Neutrophil (primary cell): ENCODE data around the gene LRRC71.

Experiments used
- H3K27ac ChIP-seq: fragments of 200-600 bp; sonication (generic); 2 replicates; pipeline ENCODE4 v1.5.1; 2016; ENCODE audit warnings: mild to moderate bottlenecking, moderate library complexity
- H3K27me3 ChIP-seq: fragments of 200-600 bp; sonication (generic); 2 replicates; pipeline ENCODE4 v1.6.0; 2016; ENCODE audit warnings: mild to moderate bottlenecking
- H3K36me3 ChIP-seq: fragments of 200-600 bp; sonication (generic); 2 replicates; pipeline ENCODE4 v1.5.1; 2017
- H3K4me1 ChIP-seq, 2 experiments: fragments of 200-600 bp in 1 of 2; sonication (generic) in 1 of 2; 1 replicate in 1 of 2; 2 replicates in 1 of 2; pipeline versions ENCODE4 v1.5.1 to v1.6.1; 2013 to 2016; ENCODE audit warnings: low read depth in 1 of 2, low read length in 1 of 2, mild to moderate bottlenecking in 1 of 2, moderate library complexity in 1 of 2; ENCODE audit not compliant: control insufficient read depth in 1 of 2, insufficient read depth in 1 of 2
- H3K4me3 ChIP-seq, 2 experiments: fragments of 200-600 bp in 1 of 2; sonication (generic) in 1 of 2; 1 replicate in 1 of 2; 2 replicates in 1 of 2; pipeline ENCODE4 v1.5.1; 2013 to 2016; ENCODE audit warnings: low read depth in 1 of 2, low read length in 1 of 2, mild to moderate bottlenecking in 1 of 2, moderate library complexity in 1 of 2
- H3K9me3 ChIP-seq: fragments of 200-600 bp; sonication (generic); 2 replicates; pipeline ENCODE4 v1.5.1; 2016
- CTCF ChIP-seq: fragments of 200-600 bp; sonication (generic); IDR thresholded peaks from 2 replicates; pipeline ENCODE4 v1.5.1; 2016; ENCODE audit warnings: antibody characterized with exemption

The LRRC71 gene

GRCh38 chr1:156895927-156896326, 24.5 kb upstream of the LRRC71 start:
- H3K4me1 ChIP-seq = peaks cover 20 to 23% of the 10 kb centered on the region in 2 experiments
- no peaks in the 10 kb centered on the region for H3K9me3 ChIP-seq
- no peak for TF ChIP-seq CTCF
- peaks cover 83% of the 10 kb centered on the region for H3K27me3 ChIP-seq
- H3K4me3 ChIP-seq = no peak overlapping the region
- H3K36me3 ChIP-seq = no peaks in the 10 kb centered on the region
- H3K27ac ChIP-seq = no peak overlapping the region

DNA sequence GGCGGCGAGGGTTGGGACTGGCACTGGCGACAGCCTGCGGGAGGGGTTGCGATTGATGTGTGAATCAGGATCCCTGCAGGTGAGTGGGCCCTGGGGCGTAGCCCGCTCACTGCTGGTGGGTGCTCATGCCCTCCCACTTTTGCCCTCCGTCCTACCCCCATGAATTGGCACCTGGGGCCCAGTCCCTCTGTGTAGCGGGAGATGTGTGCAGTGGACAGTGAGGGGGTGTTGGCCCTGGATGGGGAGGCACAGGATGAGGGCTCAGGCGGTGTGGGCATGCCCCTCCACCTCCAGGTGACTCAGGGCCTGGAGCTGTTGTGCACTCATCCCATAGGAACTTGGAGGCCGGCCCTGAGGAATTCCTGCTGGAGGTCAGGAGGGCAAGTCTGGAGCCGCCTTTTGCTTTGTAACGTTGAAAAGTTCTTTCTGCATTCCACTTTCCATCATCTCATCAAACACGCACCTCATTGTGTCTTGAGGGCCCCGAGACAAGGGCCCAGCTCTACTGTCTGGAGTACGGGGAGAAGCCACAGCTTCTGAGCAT, 23.9 kb upstream of the LRRC71 start:
- Histone ChIP-seq H3K4me1 (peaks cover 20 to 22% of the 10 kb centered on the region in 2 experiments), H3K4me3 (no peak overlapping the region), H3K27me3 (peaks cover 77% of the 10 kb centered on the region)

GRCh38 chr1:156897078-156897825, 23.2 kb upstream of the LRRC71 start:
- Histone ChIP-seq H3K27me3 (peaks cover 70% of the 10 kb centered on the region), H3K4me1 (peaks cover 14 to 15% of the 10 kb centered on the region in 2 experiments), H3K9me3 (no peaks in the 10 kb centered on the region), H3K27ac (no peak overlapping the region), H3K36me3 (no peaks in the 10 kb centered on the region), H3K4me3 (no peak overlapping the region)
- no peak for TF ChIP-seq CTCF

More for the DNA sequence above, 23.9 kb upstream of the LRRC71 start:
- Histone ChIP-seq H3K9me3 (no peaks in the 10 kb centered on the region), H3K36me3 (no peaks in the 10 kb centered on the region), H3K27ac (no peak overlapping the region)
- TF ChIP-seq CTCF = no peak

DNA sequence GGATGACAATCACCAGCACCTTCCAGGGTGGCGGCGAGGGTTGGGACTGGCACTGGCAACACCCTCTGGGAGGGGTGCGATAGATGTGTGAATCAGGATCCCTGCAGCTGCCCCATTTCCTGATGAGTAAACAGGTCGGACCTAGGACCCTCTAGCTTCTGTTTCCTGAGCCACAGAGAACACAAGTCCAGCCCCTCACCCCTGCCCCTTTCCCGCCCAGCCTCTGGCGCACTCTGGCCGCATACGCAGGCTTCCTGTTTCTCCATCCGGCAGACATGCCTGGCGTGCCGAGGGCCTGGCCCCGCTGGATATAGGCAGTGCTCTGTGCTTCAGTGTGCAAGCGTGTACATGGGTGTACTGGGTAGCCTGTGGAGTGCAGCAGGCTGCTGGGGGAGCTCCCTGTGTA, 22.3 kb upstream of the LRRC71 start:
- Histone ChIP-seq H3K4me3 (no peak overlapping the region), H3K9me3 (no peaks in the 10 kb centered on the region), H3K27me3 (peaks cover 61% of the 10 kb centered on the region), H3K36me3 (no peaks in the 10 kb centered on the region), H3K27ac (no peak overlapping the region), H3K4me1 (peaks cover 8 to 9% of the 10 kb centered on the region in 2 experiments)
- no peak for TF ChIP-seq CTCF

- no peak for TF ChIP-seq CTCF
- H3K9me3 ChIP-seq = no peaks in the 10 kb centered on the region
- H3K27me3 ChIP-seq = peaks cover 51% of the 10 kb centered on the region
- H3K36me3 ChIP-seq = no peaks in the 10 kb centered on the region
- peaks cover 3 to 6% of the 10 kb centered on the region in 2 experiments for H3K4me1 ChIP-seq
- no peak overlapping the region for H3K27ac ChIP-seq
- H3K4me3 ChIP-seq = no peak overlapping the region
Observed at GRCh38 chr1:156898971-156899664, 21.3 kb upstream of the LRRC71 start.
